SK-N-SH (cell line): ENCODE results near the gene SLC25A53. TPM values are rescaled to one million over a fixed set of nuclear protein-coding genes. Genes with fewer than 3 reads are reported as not detected.

Experiments
- CTCF ChIA-PET: fragments of 300-600, 350-600 bp; formaldehyde crosslinking; extraction: SDS; loops from one replicate; lab custom pipeline; 2021; lab: Yijun Ruan, JAX
- POLR2A ChIA-PET: fragments of 350-600 bp; sonication (Branson Sonifier 250); formaldehyde crosslinking; extraction: SDS; loops from one replicate; lab custom pipeline; 2020; ENCODE audit warnings: antibody characterized with exemption, inconsistent platforms; lab: Yijun Ruan, JAX
- DNase-seq: peaks from one replicate; pipeline ENCODE4 v3.0.0; 2012
- H2AFZ ChIP-seq: fragments of 200-600 bp; sonication (generic); 2 replicates; pipeline ENCODE4 v1.8.1; 2016; ENCODE audit warnings: antibody characterized with exemption, mild to moderate bottlenecking, low read depth
- H3F3A ChIP-seq: fragments of 200-600 bp; sonication (generic); replicated peaks from 2 replicates; pipeline ENCODE3; 2016; ENCODE audit warnings: antibody characterized with exemption, mild to moderate bottlenecking; ENCODE audit not compliant: insufficient read depth
- H3K27ac ChIP-seq, 2 experiments: fragments of 200-500 bp in 1 of 2; fragments of 200-600 bp in 1 of 2; sonication (Bioruptor generic) in 1 of 2; sonication (generic), shearing (Covaris generic) in 1 of 2; 2 replicates each; pipeline versions ENCODE4 v1.5.1 to v1.6.1; 2014 to 2016; ENCODE audit warnings: low read depth in 2 of 2, inconsistent platforms in 1 of 2, low read length in 1 of 2, mild to moderate bottlenecking in 1 of 2, mixed read lengths in 1 of 2
- H3K27me3 ChIP-seq: fragments of 200-600 bp; sonication (generic), shearing (Covaris generic); 2 replicates; pipeline ENCODE4 v1.6.1; 2016; ENCODE audit warnings: mixed run types; ENCODE audit not compliant: insufficient read depth
- H3K36me3 ChIP-seq, 2 experiments: fragments of 200-500 bp in 1 of 2; fragments of 200-600 bp in 1 of 2; sonication (Bioruptor generic) in 1 of 2; sonication (generic) in 1 of 2; replicated peaks in 1 of 2; 2 replicates each; pipeline versions ENCODE3 to v1.5.1; 2014 to 2016; ENCODE audit warnings: low read length in 1 of 2, mild to moderate bottlenecking in 1 of 2; ENCODE audit not compliant: insufficient read depth in 2 of 2, control insufficient read depth in 1 of 2
- H3K4me1 ChIP-seq, 2 experiments: fragments of 200-500 bp in 1 of 2; fragments of 200-600 bp in 1 of 2; sonication (Bioruptor generic) in 1 of 2; sonication (generic), shearing (Covaris generic) in 1 of 2; 2 replicates each; pipeline versions ENCODE4 v1.5.1 to v1.6.1; 2014 to 2016; ENCODE audit warnings: low read depth in 1 of 2, low read length in 1 of 2, mixed run types in 1 of 2; ENCODE audit not compliant: insufficient read depth in 2 of 2, control insufficient read depth in 1 of 2
- H3K4me2 ChIP-seq: fragments of 200-600 bp; sonication (generic), shearing (Covaris generic); 2 replicates; pipeline ENCODE4 v1.6.1; 2017; ENCODE audit warnings: mixed run types
- H3K4me3 ChIP-seq, 2 experiments: fragments of 200-500 bp in 1 of 2; fragments of 200-600 bp in 1 of 2; sonication (Bioruptor generic) in 1 of 2; sonication (generic), shearing (Covaris generic) in 1 of 2; 2 replicates each; pipeline versions ENCODE4 v1.5.1 to v1.8.1; 2014 to 2016; ENCODE audit warnings: low read depth in 2 of 2, inconsistent platforms in 1 of 2, low read length in 1 of 2, mild to moderate bottlenecking in 1 of 2, mixed read lengths in 1 of 2, moderate library complexity in 1 of 2
- H3K79me2 ChIP-seq: fragments of 200-600 bp; sonication (generic); 2 replicates; pipeline ENCODE4 v1.8.1; 2017; ENCODE audit warnings: mild to moderate bottlenecking; ENCODE audit not compliant: insufficient read depth
- H3K9ac ChIP-seq: fragments of 200-600 bp; sonication (generic); 2 replicates; pipeline ENCODE4 v1.6.1; 2017; ENCODE audit warnings: mixed run types
- H3K9me2 ChIP-seq: fragments of 200-600 bp; sonication (generic); 2 replicates; pipeline ENCODE4 v1.6.1; 2017; ENCODE audit warnings: mixed run types
- H3K9me3 ChIP-seq: fragments of 200-600 bp; sonication (generic); 2 replicates; pipeline ENCODE4 v1.6.1; 2017; ENCODE audit warnings: mixed run types, mild to moderate bottlenecking, moderate library complexity
- H4K20me1 ChIP-seq: fragments of 200-600 bp; sonication (generic); 2 replicates; pipeline ENCODE4 v1.6.1; 2017; ENCODE audit warnings: mild to moderate bottlenecking, mixed run types; ENCODE audit not compliant: insufficient read depth
- CHD2 ChIP-seq: fragments of 150-350 bp; IDR thresholded peaks from 2 replicates; pipeline ENCODE4 v1.6.1; 2018; ENCODE audit warnings: low read length; ENCODE audit not compliant: partially characterized antibody
- EP300 ChIP-seq, 2 experiments: IDR thresholded peaks; 2 replicates each; pipeline versions ENCODE4 v1.4.0 to v1.6.1; 2012; ENCODE audit warnings: borderline replicate concordance in 1 of 2, low read depth in 1 of 2, low read length in 1 of 2
- GATA2 ChIP-seq: sonication (generic); formaldehyde crosslinking; IDR thresholded peaks from 2 replicates; pipeline ENCODE4 v1.5.0; 2020; ENCODE audit warnings: mild to moderate bottlenecking, missing genetic modification reagents
- JUND ChIP-seq: IDR thresholded peaks from 2 replicates; pipeline ENCODE4 v1.4.0; 2012
- MEF2A ChIP-seq: IDR thresholded peaks from 2 replicates; pipeline ENCODE4 v1.4.0; 2012; ENCODE audit warnings: low read depth, borderline replicate concordance
- MXI1 ChIP-seq: IDR thresholded peaks from 2 replicates; pipeline ENCODE4 v1.6.1; 2012; ENCODE audit warnings: mild to moderate bottlenecking, low read depth, low read length, improper control_type of control experiment
- NFIC ChIP-seq: IDR thresholded peaks from 2 replicates; pipeline ENCODE4 v1.4.0; 2012; ENCODE audit warnings: borderline replicate concordance
- POLR2AphosphoS5 ChIP-seq: IDR thresholded peaks from 2 replicates; pipeline ENCODE4 v1.6.1; 2012; ENCODE audit warnings: low read depth, low read length
- RAD21 ChIP-seq: IDR thresholded peaks from 2 replicates; pipeline ENCODE4 v1.6.1; 2012; ENCODE audit warnings: mild to moderate bottlenecking, low read length
- SMC3 ChIP-seq: IDR thresholded peaks from 2 replicates; pipeline ENCODE4 v1.6.1; 2012; ENCODE audit warnings: low read depth, low read length, improper control_type of control experiment
- TAF1 ChIP-seq: IDR thresholded peaks from 2 replicates; pipeline ENCODE4 v1.6.1; 2012; ENCODE audit warnings: low read depth, mild to moderate bottlenecking, low read length, moderate library complexity, borderline replicate concordance
- TCF12 ChIP-seq: IDR thresholded peaks from 2 replicates; pipeline ENCODE4 v1.4.0; 2012
- TEAD4 ChIP-seq: IDR thresholded peaks from 2 replicates; pipeline ENCODE4 v1.4.0; 2012; ENCODE audit warnings: mild to moderate bottlenecking, borderline replicate concordance; ENCODE audit not compliant: insufficient read depth
- WGBS: methylation state at CpG from one replicate; pipeline ENCODE4 v1.1.6; 2017; ENCODE audit warnings: low lambda C conversion rate; 5-methylcytosine and 5-hydroxymethylcytosine counted together
- polyA plus RNA-seq, 3 experiments: library from polyadenylated mRNA; depleted of rRNA; stranded (reverse); fragments of >200 nt; gene quantifications; 2 replicates each; pipeline ENCODE4 v1.2.3, GENCODE V29; 2012
- TF ChIP-seq, protein P1 (sequence below): IDR thresholded peaks from 2 replicates; pipeline ENCODE4 v1.4.0; 2012; ENCODE audit warnings: low read depth, borderline replicate concordance
- TF ChIP-seq, protein P2 (sequence below): fragments of 200-600 bp; sonication (generic); IDR thresholded peaks from 2 replicates; pipeline ENCODE4 v1.6.1; 2017; ENCODE audit warnings: antibody characterized with exemption, mild to moderate bottlenecking, moderate library complexity
- TF ChIP-seq, protein P3 (sequence below): IDR thresholded peaks from 2 replicates; pipeline ENCODE4; 2012
- TF ChIP-seq, protein P4 (sequence below): fragments of 150-350 bp; IDR thresholded peaks from 2 replicates; pipeline ENCODE4 v1.6.1; 2017; ENCODE audit warnings: antibody characterized with exemption, low read length, low read depth, borderline replicate concordance
- TF ChIP-seq, protein P5 (sequence below): IDR thresholded peaks from 2 replicates; pipeline ENCODE4 v1.4.0; 2012; ENCODE audit warnings: low read depth, borderline replicate concordance
- TF ChIP-seq, protein P6 (sequence below): IDR thresholded peaks from 2 replicates; pipeline ENCODE4 v1.6.1; 2012; ENCODE audit warnings: mild to moderate bottlenecking, low read depth, low read length, moderate library complexity
- TF ChIP-seq, protein P7 (sequence below): IDR thresholded peaks from 2 replicates; pipeline ENCODE4 v1.4.0; 2012; ENCODE audit warnings: low read depth

SLC25A53 gene
- polyA plus RNA-seq, 1 of the 3 experiments (the other 2 are of a cell fraction) = 5.9 TPM

DNA sequence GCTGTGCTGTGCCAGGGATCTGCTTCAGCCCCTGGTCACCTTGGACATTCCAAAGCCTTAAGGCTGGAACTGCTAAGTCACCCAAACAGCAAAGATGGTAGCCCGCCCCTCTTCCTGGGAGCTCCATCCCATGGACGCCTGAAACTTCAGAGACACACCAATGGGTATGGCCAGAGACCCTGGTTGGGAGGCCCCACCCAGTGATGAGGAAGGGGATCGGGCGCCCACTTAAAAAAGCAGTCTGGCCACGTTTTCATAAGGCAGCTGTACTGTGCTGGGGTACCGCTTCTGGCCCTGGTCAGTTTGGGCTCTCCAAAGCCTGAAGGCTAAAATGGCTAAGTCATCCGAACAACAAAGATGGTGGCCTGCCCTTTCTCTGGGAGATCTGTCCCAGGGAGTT is 71.3 kb downstream of the SLC25A53 start:
- no peak for DNase-seq
- TF ChIP-seq, protein P1, sequence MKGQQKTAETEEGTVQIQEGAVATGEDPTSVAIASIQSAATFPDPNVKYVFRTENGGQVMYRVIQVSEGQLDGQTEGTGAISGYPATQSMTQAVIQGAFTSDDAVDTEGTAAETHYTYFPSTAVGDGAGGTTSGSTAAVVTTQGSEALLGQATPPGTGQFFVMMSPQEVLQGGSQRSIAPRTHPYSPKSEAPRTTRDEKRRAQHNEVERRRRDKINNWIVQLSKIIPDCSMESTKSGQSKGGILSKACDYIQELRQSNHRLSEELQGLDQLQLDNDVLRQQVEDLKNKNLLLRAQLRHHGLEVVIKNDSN = no peak
- TF ChIP-seq TCF12 = no peak
- no peak for TF ChIP-seq NFIC
- no peak for TF ChIP-seq TEAD4
- no peak for TF ChIP-seq POLR2AphosphoS5
- no peak for TF ChIP-seq MEF2A
- TF ChIP-seq, protein P2, sequence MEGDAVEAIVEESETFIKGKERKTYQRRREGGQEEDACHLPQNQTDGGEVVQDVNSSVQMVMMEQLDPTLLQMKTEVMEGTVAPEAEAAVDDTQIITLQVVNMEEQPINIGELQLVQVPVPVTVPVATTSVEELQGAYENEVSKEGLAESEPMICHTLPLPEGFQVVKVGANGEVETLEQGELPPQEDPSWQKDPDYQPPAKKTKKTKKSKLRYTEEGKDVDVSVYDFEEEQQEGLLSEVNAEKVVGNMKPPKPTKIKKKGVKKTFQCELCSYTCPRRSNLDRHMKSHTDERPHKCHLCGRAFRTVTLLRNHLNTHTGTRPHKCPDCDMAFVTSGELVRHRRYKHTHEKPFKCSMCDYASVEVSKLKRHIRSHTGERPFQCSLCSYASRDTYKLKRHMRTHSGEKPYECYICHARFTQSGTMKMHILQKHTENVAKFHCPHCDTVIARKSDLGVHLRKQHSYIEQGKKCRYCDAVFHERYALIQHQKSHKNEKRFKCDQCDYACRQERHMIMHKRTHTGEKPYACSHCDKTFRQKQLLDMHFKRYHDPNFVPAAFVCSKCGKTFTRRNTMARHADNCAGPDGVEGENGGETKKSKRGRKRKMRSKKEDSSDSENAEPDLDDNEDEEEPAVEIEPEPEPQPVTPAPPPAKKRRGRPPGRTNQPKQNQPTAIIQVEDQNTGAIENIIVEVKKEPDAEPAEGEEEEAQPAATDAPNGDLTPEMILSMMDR = no peak
- TF ChIP-seq TAF1 = no peak
- TF ChIP-seq JUND = no peak
- TF ChIP-seq, protein P3, sequence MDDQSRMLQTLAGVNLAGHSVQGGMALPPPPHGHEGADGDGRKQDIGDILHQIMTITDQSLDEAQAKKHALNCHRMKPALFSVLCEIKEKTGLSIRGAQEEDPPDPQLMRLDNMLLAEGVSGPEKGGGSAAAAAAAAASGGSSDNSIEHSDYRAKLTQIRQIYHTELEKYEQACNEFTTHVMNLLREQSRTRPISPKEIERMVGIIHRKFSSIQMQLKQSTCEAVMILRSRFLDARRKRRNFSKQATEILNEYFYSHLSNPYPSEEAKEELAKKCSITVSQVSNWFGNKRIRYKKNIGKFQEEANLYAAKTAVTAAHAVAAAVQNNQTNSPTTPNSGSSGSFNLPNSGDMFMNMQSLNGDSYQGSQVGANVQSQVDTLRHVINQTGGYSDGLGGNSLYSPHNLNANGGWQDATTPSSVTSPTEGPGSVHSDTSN = no peak
- TF ChIP-seq, protein P4, sequence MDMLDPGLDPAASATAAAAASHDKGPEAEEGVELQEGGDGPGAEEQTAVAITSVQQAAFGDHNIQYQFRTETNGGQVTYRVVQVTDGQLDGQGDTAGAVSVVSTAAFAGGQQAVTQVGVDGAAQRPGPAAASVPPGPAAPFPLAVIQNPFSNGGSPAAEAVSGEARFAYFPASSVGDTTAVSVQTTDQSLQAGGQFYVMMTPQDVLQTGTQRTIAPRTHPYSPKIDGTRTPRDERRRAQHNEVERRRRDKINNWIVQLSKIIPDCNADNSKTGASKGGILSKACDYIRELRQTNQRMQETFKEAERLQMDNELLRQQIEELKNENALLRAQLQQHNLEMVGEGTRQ = no peak
- TF ChIP-seq, protein P5, sequence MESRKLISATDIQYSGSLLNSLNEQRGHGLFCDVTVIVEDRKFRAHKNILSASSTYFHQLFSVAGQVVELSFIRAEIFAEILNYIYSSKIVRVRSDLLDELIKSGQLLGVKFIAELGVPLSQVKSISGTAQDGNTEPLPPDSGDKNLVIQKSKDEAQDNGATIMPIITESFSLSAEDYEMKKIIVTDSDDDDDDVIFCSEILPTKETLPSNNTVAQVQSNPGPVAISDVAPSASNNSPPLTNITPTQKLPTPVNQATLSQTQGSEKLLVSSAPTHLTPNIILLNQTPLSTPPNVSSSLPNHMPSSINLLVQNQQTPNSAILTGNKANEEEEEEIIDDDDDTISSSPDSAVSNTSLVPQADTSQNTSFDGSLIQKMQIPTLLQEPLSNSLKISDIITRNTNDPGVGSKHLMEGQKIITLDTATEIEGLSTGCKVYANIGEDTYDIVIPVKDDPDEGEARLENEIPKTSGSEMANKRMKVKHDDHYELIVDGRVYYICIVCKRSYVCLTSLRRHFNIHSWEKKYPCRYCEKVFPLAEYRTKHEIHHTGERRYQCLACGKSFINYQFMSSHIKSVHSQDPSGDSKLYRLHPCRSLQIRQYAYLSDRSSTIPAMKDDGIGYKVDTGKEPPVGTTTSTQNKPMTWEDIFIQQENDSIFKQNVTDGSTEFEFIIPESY = no peak
- TF ChIP-seq EP300 (IDR thresholded peaks at IDR 0.05; ENCODE audit: borderline replicate concordance in 1 of 2, low read depth in 1 of 2, low read length in 1 of 2) = no peak
- no peak for TF ChIP-seq CHD2
- TF ChIP-seq, protein P6, sequence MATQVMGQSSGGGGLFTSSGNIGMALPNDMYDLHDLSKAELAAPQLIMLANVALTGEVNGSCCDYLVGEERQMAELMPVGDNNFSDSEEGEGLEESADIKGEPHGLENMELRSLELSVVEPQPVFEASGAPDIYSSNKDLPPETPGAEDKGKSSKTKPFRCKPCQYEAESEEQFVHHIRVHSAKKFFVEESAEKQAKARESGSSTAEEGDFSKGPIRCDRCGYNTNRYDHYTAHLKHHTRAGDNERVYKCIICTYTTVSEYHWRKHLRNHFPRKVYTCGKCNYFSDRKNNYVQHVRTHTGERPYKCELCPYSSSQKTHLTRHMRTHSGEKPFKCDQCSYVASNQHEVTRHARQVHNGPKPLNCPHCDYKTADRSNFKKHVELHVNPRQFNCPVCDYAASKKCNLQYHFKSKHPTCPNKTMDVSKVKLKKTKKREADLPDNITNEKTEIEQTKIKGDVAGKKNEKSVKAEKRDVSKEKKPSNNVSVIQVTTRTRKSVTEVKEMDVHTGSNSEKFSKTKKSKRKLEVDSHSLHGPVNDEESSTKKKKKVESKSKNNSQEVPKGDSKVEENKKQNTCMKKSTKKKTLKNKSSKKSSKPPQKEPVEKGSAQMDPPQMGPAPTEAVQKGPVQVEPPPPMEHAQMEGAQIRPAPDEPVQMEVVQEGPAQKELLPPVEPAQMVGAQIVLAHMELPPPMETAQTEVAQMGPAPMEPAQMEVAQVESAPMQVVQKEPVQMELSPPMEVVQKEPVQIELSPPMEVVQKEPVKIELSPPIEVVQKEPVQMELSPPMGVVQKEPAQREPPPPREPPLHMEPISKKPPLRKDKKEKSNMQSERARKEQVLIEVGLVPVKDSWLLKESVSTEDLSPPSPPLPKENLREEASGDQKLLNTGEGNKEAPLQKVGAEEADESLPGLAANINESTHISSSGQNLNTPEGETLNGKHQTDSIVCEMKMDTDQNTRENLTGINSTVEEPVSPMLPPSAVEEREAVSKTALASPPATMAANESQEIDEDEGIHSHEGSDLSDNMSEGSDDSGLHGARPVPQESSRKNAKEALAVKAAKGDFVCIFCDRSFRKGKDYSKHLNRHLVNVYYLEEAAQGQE = no peak
- no peak for TF ChIP-seq RAD21
- TF ChIP-seq MXI1 = no peak
- TF ChIP-seq GATA2 (CRISPR knock-in tag) = no peak
- TF ChIP-seq, protein P7, sequence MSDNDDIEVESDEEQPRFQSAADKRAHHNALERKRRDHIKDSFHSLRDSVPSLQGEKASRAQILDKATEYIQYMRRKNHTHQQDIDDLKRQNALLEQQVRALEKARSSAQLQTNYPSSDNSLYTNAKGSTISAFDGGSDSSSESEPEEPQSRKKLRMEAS = no peak
- no peak for TF ChIP-seq SMC3
- Histone ChIP-seq H3K4me3 (no peak overlapping the region), H3K9ac (no peak overlapping the region), H3K4me2 (no peak overlapping the region), H3K27ac (no peak overlapping the region), H3K9me3 (no peaks in the 10 kb centered on the region), H3K79me2 (no peaks in the 10 kb centered on the region), H3K36me3 (no peaks in the 10 kb centered on the region), H2AFZ (no peak overlapping the region), H4K20me1 (no peaks in the 10 kb centered on the region), H3K4me1 (no peaks in the 10 kb centered on the region), H3F3A (no peaks in the 10 kb centered on the region), H3K27me3 (peaks cover 12% of the 10 kb centered on the region; the same call in 1 of the 2 replicates), H3K9me2 (no peaks in the 10 kb centered on the region)
- ChIA-PET CTCF (interaction anchor here (1.4 kb wide), 1 partner anchor 51 kb away, joined by 4 read pairs; no protein-coding TSS in a partner anchor), POLR2A (no interaction called here)
- WGBS = 19% methylated on average over 4 of the region's 7 CpGs
